Osteoblast (primary cell): Measurements from ENCODE around the gene SLC6A17. TPM values are rescaled to one million over a fixed set of nuclear protein-coding genes. Genes with fewer than 3 reads are reported as not detected.

Experiments used
- DNase-seq: peaks from one replicate; pipeline ENCODE4 v3.0.0; 2011; ENCODE audit warnings: low spot score, mixed read lengths; ENCODE audit not compliant: insufficient read length; ENCODE audit errors: missing footprints
- H2AFZ ChIP-seq: 2 replicates; pipeline ENCODE4 v1.6.0; 2011; ENCODE audit warnings: mild to moderate bottlenecking, low read length
- H3K27ac ChIP-seq: 2 replicates; pipeline ENCODE4 v1.5.1; 2011; ENCODE audit warnings: mild to moderate bottlenecking, low read depth, low read length, moderate library complexity
- H3K27me3 ChIP-seq: 2 replicates; pipeline ENCODE4 v1.6.0; 2012; ENCODE audit warnings: mild to moderate bottlenecking, control low read depth, inconsistent platforms, low read length, moderate library complexity; ENCODE audit not compliant: insufficient read depth
- H3K36me3 ChIP-seq: 2 replicates; pipeline ENCODE4 v1.5.1; 2011; ENCODE audit warnings: mild to moderate bottlenecking, low read length, control low read depth, moderate library complexity; ENCODE audit not compliant: insufficient read depth
- H3K4me1 ChIP-seq: 2 replicates; pipeline ENCODE4 v1.5.1; 2011; ENCODE audit warnings: mild to moderate bottlenecking, low read length, control low read depth, moderate library complexity; ENCODE audit not compliant: insufficient read depth
- H3K4me2 ChIP-seq: 2 replicates; pipeline ENCODE4 v1.6.0; 2011; ENCODE audit warnings: mild to moderate bottlenecking, low read length; ENCODE audit not compliant: insufficient read depth
- H3K4me3 ChIP-seq: fragments of 200-600 bp; sonication (generic); 3 replicates; pipeline ENCODE4 v1.5.1; 2012; ENCODE audit warnings: mild to moderate bottlenecking, low read length, inconsistent platforms; ENCODE audit not compliant: insufficient read depth
- H3K79me2 ChIP-seq: 2 replicates; pipeline ENCODE4 v1.6.0; 2012; ENCODE audit warnings: mild to moderate bottlenecking, low read length, control low read depth, inconsistent platforms; ENCODE audit not compliant: insufficient read depth
- H3K9me3 ChIP-seq: 2 replicates; pipeline ENCODE4 v1.5.1; 2011; ENCODE audit warnings: low read depth, low read length, control low read depth
- H4K20me1 ChIP-seq: 2 replicates; pipeline ENCODE4 v1.6.0; 2012; ENCODE audit warnings: mild to moderate bottlenecking, low read length, control low read depth; ENCODE audit not compliant: insufficient read depth
- total RNA-seq: library from RNA; depleted of rRNA; stranded (reverse); fragments of >200 nt; gene quantifications from 2 replicates; pipeline ENCODE4 v1.2.3, GENCODE V29; 2012
- TF ChIP-seq, protein P1 (sequence below): IDR thresholded peaks from 2 replicates; pipeline ENCODE4 v1.5.1; 2011; ENCODE audit warnings: mild to moderate bottlenecking, low read depth, low read length, moderate library complexity; ENCODE audit errors: extremely low read depth

Gene SLC6A17
- total RNA-seq, 1 donor, result under 0.01 TPM

DNA sequence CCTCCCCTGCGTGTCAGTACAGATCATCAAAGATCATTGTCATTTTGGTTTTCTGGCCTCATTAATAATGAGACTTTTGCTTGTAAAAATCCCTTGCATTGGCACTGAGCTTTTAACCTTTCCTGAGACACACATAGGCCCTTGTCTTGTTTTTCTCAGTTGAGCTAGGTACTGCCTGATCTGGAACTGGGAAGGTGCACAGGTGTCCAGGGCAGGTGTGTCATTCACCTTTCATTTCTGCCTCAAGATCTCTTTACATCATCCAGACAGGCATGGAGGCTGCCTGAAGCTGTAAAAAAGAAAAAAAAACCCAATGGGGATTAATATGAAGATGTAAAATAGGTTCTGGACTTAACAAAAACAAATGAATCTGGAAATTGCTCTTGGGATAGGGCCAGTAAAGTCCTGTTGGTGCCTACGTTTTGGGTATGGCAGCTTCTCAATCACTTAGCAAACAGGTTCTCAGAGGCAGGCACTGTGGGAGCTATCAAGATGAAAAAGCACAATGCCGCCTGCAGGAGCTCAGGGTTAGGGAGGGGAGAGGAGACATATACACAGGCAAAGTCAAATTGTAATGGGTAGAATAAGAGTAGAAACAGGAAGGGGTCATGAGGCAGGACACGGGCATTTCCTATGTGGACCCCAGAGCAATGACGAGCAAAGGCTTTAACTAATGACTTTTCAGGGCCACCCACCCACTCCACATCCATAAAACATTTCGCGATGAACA is 58.8 kb downstream of the SLC6A17 start:
- TF ChIP-seq, protein P1, sequence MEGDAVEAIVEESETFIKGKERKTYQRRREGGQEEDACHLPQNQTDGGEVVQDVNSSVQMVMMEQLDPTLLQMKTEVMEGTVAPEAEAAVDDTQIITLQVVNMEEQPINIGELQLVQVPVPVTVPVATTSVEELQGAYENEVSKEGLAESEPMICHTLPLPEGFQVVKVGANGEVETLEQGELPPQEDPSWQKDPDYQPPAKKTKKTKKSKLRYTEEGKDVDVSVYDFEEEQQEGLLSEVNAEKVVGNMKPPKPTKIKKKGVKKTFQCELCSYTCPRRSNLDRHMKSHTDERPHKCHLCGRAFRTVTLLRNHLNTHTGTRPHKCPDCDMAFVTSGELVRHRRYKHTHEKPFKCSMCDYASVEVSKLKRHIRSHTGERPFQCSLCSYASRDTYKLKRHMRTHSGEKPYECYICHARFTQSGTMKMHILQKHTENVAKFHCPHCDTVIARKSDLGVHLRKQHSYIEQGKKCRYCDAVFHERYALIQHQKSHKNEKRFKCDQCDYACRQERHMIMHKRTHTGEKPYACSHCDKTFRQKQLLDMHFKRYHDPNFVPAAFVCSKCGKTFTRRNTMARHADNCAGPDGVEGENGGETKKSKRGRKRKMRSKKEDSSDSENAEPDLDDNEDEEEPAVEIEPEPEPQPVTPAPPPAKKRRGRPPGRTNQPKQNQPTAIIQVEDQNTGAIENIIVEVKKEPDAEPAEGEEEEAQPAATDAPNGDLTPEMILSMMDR, result no peak
- H4K20me1 ChIP-seq, result no peaks in the 10 kb centered on the region
- no peaks in the 10 kb centered on the region for H3K9me3 ChIP-seq
- H3K27me3 ChIP-seq, result peaks cover 8% of the 10 kb centered on the region
- peak; percentile 81 for DNase-seq
- no peak overlapping the region for H3K27ac ChIP-seq
- peak overlapping the region; percentile 81 for H2AFZ ChIP-seq
- H3K36me3 ChIP-seq, result no peaks in the 10 kb centered on the region
- H3K4me1 ChIP-seq, result peaks cover 4% of the 10 kb centered on the region
- peak overlapping the region; percentile 69 for H3K4me3 ChIP-seq
- H3K4me2 ChIP-seq, result peak overlapping the region; percentile 82
- H3K79me2 ChIP-seq, result no peaks in the 10 kb centered on the region

DNA sequence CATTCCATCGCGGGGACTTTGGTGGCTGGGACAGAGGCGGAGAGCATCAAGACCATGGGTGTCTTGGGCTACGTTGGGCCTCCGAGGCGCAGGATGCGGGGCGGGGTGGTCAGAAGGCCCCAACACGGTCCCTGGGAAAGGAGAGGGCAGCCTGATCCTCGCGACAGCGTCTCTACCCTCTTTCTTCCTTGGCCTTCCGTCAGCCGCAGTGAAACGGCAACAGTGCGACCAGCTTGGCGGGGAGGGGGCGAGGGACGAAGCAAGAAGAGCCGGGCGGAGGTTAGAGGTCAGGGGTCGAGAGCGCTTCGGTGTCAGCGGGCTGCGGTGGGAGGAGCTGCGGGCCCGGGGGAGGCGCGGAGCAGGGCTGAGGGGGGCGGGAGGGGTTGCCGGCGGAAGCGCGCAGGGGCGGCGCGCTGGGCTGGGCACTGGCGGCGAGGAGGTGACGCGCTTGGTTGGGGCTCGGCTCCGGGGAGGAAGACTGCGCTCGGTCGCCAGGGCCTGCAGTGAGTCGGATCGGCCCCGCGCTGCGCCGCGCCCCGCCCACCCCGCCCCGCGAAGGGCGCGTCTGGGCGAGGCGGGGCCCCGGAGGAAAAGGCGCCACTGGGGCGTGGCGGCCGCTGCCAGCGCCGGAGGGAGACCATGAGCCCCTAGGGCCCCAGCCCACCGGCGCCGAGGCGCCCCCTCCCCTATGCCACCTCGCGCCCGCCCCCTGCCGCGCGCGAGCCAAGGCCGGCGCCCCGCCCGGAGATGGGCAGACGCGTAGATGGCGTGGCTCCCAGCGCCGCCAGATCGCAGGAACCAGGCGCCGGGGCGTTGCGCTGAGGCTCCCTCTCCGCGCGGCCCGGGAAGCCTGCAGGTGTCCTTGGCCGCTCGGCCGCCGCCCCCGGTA is 59.7 kb downstream of the SLC6A17 start, which contains the start of gene KCNC4:
TSS of gene KCNC4 (plus strand) at position 600 of the 889 bp plus-strand sequence. CDS start 1,186 bp downstream, outside the sequence.
- Histone ChIP-seq H3K9me3 (no peaks in the 10 kb centered on the region), H2AFZ (peak within 1 kb of the TSS; percentile 81), H3K4me1 (peaks cover 4% of the 10 kb centered on the region), H3K4me2 (peak within 1 kb of the TSS; percentile 82), H4K20me1 (no peaks in the 10 kb centered on the region), H3K79me2 (no peaks in the 10 kb centered on the region), H3K27me3 (peaks cover 8% of the 10 kb centered on the region), H3K27ac (no peak within 1 kb of the TSS), H3K36me3 (no peaks in the 10 kb centered on the region), H3K4me3 (peak within 1 kb of the TSS; percentile 69)
- TF ChIP-seq, protein P1, result no peak
- peak; percentile 99 for DNase-seq

DNA sequence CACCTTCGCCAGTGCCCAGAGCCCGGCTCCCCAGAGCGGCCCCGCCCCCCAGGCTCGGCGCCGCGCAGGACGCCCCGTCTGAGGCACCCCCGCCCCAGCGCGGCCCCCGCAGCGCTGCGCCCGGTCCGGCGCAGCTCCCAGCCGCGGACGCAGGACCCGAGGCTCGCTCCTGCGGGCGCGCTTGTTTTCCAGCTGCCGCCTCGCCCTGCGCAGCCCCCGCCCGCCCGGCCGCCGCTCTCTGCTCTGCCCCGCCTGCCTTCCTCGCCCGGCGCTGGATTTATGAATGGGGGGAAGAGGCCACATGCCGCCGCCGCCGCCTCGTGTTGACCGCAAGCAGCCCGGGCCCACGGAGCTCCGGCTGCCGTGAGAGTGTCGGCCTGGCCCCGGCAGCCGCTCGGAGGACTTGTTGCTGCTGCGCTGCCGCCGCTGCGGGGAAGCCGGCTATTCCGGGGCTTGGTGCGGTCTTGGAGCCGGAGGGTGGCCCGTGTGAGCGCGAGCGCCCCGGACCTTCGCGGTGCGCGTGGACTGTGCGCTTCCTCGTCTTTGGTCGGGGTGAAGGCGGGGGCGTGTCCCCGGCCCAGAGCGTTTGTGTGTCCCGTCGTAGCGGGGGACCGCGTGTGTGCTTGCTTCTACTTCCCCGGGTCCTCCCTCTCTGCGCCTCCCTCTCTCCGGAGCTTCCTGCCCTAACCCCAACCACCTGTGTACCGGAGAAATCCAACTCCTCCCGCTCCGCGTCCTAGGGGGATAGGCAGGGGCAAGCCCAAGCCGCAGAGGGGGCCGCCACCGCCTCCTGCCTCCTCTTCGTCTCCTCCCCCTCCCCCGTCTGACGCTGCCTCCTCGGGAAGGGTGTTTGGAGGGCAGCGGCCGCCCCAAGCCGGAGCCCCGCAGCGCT is 60.6 kb downstream of the SLC6A17 start:
- Histone ChIP-seq H4K20me1 (no peaks in the 10 kb centered on the region), H2AFZ (peak overlapping the region; percentile 62), H3K4me1 (peaks cover 4% of the 10 kb centered on the region), H3K4me3 (peak overlapping the region; percentile 69), H3K36me3 (no peaks in the 10 kb centered on the region), H3K79me2 (no peaks in the 10 kb centered on the region), H3K4me2 (peak overlapping the region; percentile 82), H3K27me3 (peaks cover 8% of the 10 kb centered on the region), H3K27ac (no peak overlapping the region), H3K9me3 (no peaks in the 10 kb centered on the region)
- TF ChIP-seq, protein P1, result no peak
- DNase-seq, result peak; percentile 93
